Breast epithelium (tissue), 4 donors: ENCODE measurements around the gene UNC5B. TPM values are rescaled to one million over a fixed set of nuclear protein-coding genes. Genes with fewer than 3 reads are reported as not detected.

Experiments
- DNase-seq, 2 donors: peaks; one replicate each; pipeline ENCODE4 v3.0.0-alpha.2; 2019; ENCODE audit warnings: low spot score in 2 of 2
- H3K27ac ChIP-seq, 2 donors: fragments of 200-600 bp; sonication (generic) in 1 of 2; one replicate each; pipeline ENCODE4 v1.5.1; 2016 to 2019; ENCODE audit warnings: mild to moderate bottlenecking in 1 of 2
- H3K27me3 ChIP-seq, 2 donors: fragments of 200-600 bp; sonication (generic) in 1 of 2; one replicate each; pipeline versions ENCODE4 v1.5.1 to v1.6.0; 2017 to 2019; ENCODE audit warnings: control low read depth in 1 of 2, mild to moderate bottlenecking in 1 of 2
- H3K36me3 ChIP-seq: fragments of 200-600 bp; one replicate; pipeline ENCODE4 v1.5.1; 2019
- H3K4me1 ChIP-seq, 2 donors: fragments of 200-600 bp; sonication (generic); one replicate each; pipeline ENCODE4 v1.5.1; 2016 to 2019; ENCODE audit warnings: control low read depth in 1 of 2
- H3K4me3 ChIP-seq, 3 donors: fragments of 200-600 bp; sonication (generic); 1 replicate in 2 of 3; 2 replicates in 1 of 3; pipeline ENCODE4 v1.5.1; 2016 to 2019; ENCODE audit warnings: mild to moderate bottlenecking in 3 of 3, moderate library complexity in 2 of 3
- H3K9me3 ChIP-seq, 2 donors: fragments of 200-600 bp; sonication (generic) in 1 of 2; one replicate each; pipeline ENCODE4 v1.5.1; 2016 to 2019; ENCODE audit warnings: control low read depth in 1 of 2
- CTCF ChIP-seq, 3 donors: fragments of 450-650 bp; IDR thresholded peaks; one replicate each; pipeline ENCODE4 v1.5.1; 2016 to 2017; ENCODE audit warnings: antibody characterized with exemption in 3 of 3, mild to moderate bottlenecking in 3 of 3, moderate library complexity in 3 of 3
- POLR2A ChIP-seq: fragments of 450-650 bp; IDR thresholded peaks from one replicate; pipeline ENCODE4 v1.6.1; 2016; ENCODE audit warnings: antibody characterized with exemption, mild to moderate bottlenecking, moderate library complexity
- POLR2AphosphoS5 ChIP-seq, 3 donors: sonication (generic); formaldehyde crosslinking; IDR thresholded peaks; one replicate each; pipeline ENCODE4 v1.6.1; 2017; ENCODE audit warnings: antibody characterized with exemption in 3 of 3
- intact Hi-C: fragments of 100-400 bp; cut with DNase I; formaldehyde crosslinking; loops from one replicate; pipeline ENCODE4 v1.15.1; 2023; ENCODE audit warnings: low total_unique reads
- total RNA-seq, 3 donors: library from RNA; depleted of rRNA; stranded (reverse); fragments of >200 nt; gene quantifications; one replicate each; pipeline ENCODE4 v1.1.0, GENCODE V29; 2016

Gene UNC5B
- total RNA-seq, 3 donors from 2014 or later, result 0.80 to 4.9 (median 3.5) TPM

- intact Hi-C loops, result no loop called here
- no peaks in the 10 kb centered on the region for H3K27me3 ChIP-seq
- H3K36me3 ChIP-seq, result no peaks in the 10 kb centered on the region
- H3K9me3 ChIP-seq, result no peaks in the 10 kb centered on the region
- TF ChIP-seq CTCF (IDR thresholded peaks at IDR 0.05) (no peak), POLR2A (no peak), POLR2AphosphoS5 (IDR thresholded peaks at IDR 0.05) (no peak)
- no peaks in the 10 kb centered on the region for H3K4me1 ChIP-seq
- H3K4me3 ChIP-seq, result no peak overlapping the region
- H3K27ac ChIP-seq, result no peak overlapping the region
- no peak for DNase-seq
These were observed 127.6 kb downstream of the UNC5B start for GRCh38 chr10:71339796-71340589.

DNA sequence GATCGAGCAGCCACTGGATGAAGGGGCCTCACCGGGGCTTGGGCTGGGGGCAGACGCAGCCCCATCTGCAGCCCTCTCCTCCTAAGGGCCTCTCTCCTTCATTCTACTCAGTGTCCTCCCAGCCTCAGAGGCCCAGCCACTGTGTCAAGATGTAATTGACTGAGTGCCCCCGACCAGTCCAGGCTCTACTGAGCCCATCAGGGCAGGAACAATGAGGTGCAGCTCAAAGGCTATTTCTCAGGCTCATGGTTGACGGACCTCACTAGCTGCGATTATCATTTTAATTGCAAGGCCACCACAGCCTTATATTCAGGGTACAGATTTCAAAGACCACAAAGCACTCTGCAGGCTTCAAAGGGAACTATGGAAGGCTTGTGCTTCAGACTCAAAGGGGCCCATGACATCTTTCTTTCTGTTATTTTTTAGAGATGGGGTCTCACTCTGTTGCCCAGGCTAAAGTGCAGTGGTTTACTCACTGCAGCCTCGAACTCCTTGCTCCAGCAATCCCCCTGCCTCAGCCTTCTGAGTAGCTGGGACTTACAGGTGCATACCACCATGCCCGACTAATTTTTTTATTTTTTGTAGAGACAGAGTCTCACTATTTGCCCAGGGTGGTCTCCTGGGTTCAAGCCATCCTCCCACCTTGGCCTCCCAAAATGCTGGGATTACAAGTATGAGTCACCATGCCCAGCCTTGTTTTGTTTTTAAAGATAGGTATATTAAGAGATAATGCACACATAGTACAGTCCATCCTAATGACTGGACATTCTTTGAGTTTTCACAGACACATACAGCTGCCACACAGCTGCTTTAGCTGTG lies 130.4 kb downstream of the UNC5B start:
- Histone ChIP-seq H3K4me3 (no peak overlapping the region), H3K4me1 (no peaks in the 10 kb centered on the region), H3K36me3 (no peaks in the 10 kb centered on the region), H3K27ac (no peak overlapping the region), H3K27me3 (no peaks in the 10 kb centered on the region), H3K9me3 (no peaks in the 10 kb centered on the region)
- intact Hi-C loops, result no loop called here
- TF ChIP-seq POLR2AphosphoS5 (IDR thresholded peaks at IDR 0.05) (no peak), POLR2A (no peak), CTCF (IDR thresholded peaks at IDR 0.05) (no peak)
- no peak for DNase-seq

GRCh38 chr10:71343392-71343773 lies 131.0 kb downstream of the UNC5B start:
- Histone ChIP-seq H3K27ac (no peak overlapping the region), H3K9me3 (no peaks in the 10 kb centered on the region), H3K36me3 (no peaks in the 10 kb centered on the region), H3K27me3 (no peaks in the 10 kb centered on the region), H3K4me3 (no peak overlapping the region), H3K4me1 (no peaks in the 10 kb centered on the region)
- intact Hi-C loops, result no loop called here
- TF ChIP-seq POLR2AphosphoS5 (IDR thresholded peaks at IDR 0.05), result no peak
- TF ChIP-seq CTCF (IDR thresholded peaks at IDR 0.05), result no peak
- TF ChIP-seq POLR2A, result no peak
- no peak for DNase-seq

DNA sequence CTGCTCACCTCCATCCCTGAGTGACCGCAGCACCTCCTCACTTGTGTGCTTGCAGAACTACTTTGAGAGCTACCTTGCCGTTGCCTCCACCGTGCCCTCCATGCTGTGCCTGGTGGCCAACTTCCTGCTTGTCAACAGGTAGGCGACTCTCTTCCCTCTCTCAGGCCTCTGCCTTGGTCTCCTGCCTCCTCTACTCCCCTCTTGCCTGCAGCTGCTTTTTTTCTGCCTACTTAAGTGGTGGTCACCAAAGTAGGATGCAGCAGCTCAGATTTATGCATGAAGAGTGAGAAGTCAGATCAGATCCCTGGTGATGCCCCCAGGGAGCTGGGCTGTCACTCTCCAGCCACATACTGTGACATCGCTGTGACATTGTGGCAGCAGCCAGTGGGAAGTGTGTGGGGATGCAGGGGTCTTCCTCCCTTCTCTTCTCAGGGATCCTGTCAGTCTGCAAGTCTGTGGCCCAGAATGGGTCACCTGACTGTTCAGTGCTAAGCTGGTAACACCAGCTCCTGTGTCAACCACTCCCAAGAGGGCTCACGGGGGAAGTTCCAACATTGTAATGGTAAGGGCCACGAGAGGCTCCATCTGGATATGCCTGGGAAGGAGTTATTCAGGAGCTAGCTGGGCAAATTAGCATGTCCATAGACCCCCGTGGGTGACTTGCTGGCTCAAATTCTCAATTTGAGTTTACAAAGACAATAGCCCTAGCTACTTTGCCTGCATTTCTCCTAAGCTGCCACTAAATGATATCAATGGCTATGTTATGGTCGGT lies 132.0 kb downstream of the UNC5B start:
- Histone ChIP-seq H3K4me3 (no peak overlapping the region), H3K4me1 (no peaks in the 10 kb centered on the region), H3K27ac (no peak overlapping the region), H3K36me3 (no peaks in the 10 kb centered on the region), H3K9me3 (no peaks in the 10 kb centered on the region), H3K27me3 (no peaks in the 10 kb centered on the region)
- DNase-seq, result no peak
- intact Hi-C loops, result no loop called here
- TF ChIP-seq POLR2A (no peak), POLR2AphosphoS5 (IDR thresholded peaks at IDR 0.05) (no peak), CTCF (IDR thresholded peaks at IDR 0.05) (no peak)
